H1 (cell line): Measurements from ENCODE around the gene PAOX. TPM values are rescaled to one million over a fixed set of nuclear protein-coding genes. Genes with fewer than 3 reads are reported as not detected.

Experiments
- CTCF ChIA-PET: fragments of 300-600 bp; sonication (Branson Sonifier 250); formaldehyde crosslinking; loops from one replicate; lab custom pipeline; 2021; ENCODE audit not compliant: partially characterized antibody; lab: Charles Lee
- POLR2A ChIA-PET: fragments of 300-600 bp; sonication (Branson Sonifier 250); formaldehyde crosslinking; loops from one replicate; lab custom pipeline; 2021; ENCODE audit warnings: inconsistent platforms; ENCODE audit not compliant: partially characterized antibody; lab: Charles Lee
- DNase-seq, 2 experiments: peaks; one replicate each; pipeline versions ENCODE4 v3.0.0 to v3.0.0-alpha.2; 2010 to 2022; ENCODE audit warnings: low spot score in 2 of 2, low read depth in 1 of 2, mixed read lengths in 1 of 2
- FAIRE-seq: peaks from 2 replicates; lab custom pipeline; 2011; peaks lifted over from hg19 to GRCh38; lab: Jason Lieb, UNC
- H2AFZ ChIP-seq: 2 replicates; pipeline ENCODE4 v1.8.1; 2012; ENCODE audit warnings: low read length, inconsistent platforms
- H2AK5ac ChIP-seq: 2 replicates; pipeline ENCODE4 v1.6.1; 2013; ENCODE audit warnings: low read depth, low read length
- H2BK120ac ChIP-seq: replicated peaks from 2 replicates; pipeline ENCODE3; 2013; ENCODE audit warnings: low read depth, low read length, inconsistent platforms
- H2BK12ac ChIP-seq: 2 replicates; pipeline ENCODE4 v1.6.1; 2013; ENCODE audit warnings: low read depth, low read length
- H2BK15ac ChIP-seq: 2 replicates; pipeline ENCODE4 v1.6.1; 2013; ENCODE audit warnings: low read length
- H2BK20ac ChIP-seq: 2 replicates; pipeline ENCODE4 v1.6.1; 2013; ENCODE audit warnings: low read length
- H2BK5ac ChIP-seq: 2 replicates; pipeline ENCODE4 v1.6.1; 2013; ENCODE audit warnings: low read depth, low read length
- H3K14ac ChIP-seq: 2 replicates; pipeline ENCODE4 v1.6.1; 2013; ENCODE audit warnings: inconsistent platforms; ENCODE audit not compliant: insufficient read length
- H3K18ac ChIP-seq: 2 replicates; pipeline ENCODE4 v1.6.1; 2013; ENCODE audit warnings: low read length; ENCODE audit errors: extremely low read depth
- H3K23ac ChIP-seq: 2 replicates; pipeline ENCODE4 v1.6.1; 2013; ENCODE audit warnings: inconsistent platforms; ENCODE audit not compliant: insufficient read length
- H3K23me2 ChIP-seq: 2 replicates; pipeline ENCODE4 v1.6.1; 2013; ENCODE audit warnings: low read depth, low read length
- H3K27ac ChIP-seq: 2 replicates; pipeline ENCODE4 v1.6.1; 2011; ENCODE audit warnings: low read depth, low read length, inconsistent platforms
- H3K27me3 ChIP-seq, 4 experiments: replicated peaks in 1 of 4; 1 replicate in 1 of 4; 2 replicates in 3 of 4; pipeline versions ENCODE4 v1.6.1 to v1.8.1; 2011 to 2013; ENCODE audit warnings: low read length in 3 of 4, mild to moderate bottlenecking in 3 of 4, inconsistent platforms in 2 of 4, mixed read lengths in 2 of 4, moderate library complexity in 1 of 4; ENCODE audit not compliant: control insufficient read depth in 3 of 4, insufficient read depth in 3 of 4; ENCODE audit errors: extremely low read depth in 1 of 4
- H3K36me3 ChIP-seq, 4 experiments: 2 replicates each; pipeline versions ENCODE4 v1.6.1 to v1.8.1; 2011 to 2013; ENCODE audit warnings: mild to moderate bottlenecking in 4 of 4, low read length in 3 of 4, moderate library complexity in 2 of 4, control low read depth in 1 of 4, inconsistent platforms in 1 of 4; ENCODE audit not compliant: insufficient read depth in 4 of 4, control insufficient read depth in 2 of 4
- H3K4ac ChIP-seq: replicated peaks from 2 replicates; pipeline ENCODE3; 2013; ENCODE audit warnings: low read length, low read depth, mixed read lengths, inconsistent platforms; ENCODE audit not compliant: insufficient read length
- H3K4me1 ChIP-seq, 4 experiments: replicated peaks in 1 of 4; 1 replicate in 1 of 4; 2 replicates in 3 of 4; pipeline versions ENCODE4 v1.6.1 to v1.8.1; 2011 to 2013; ENCODE audit warnings: low read length in 3 of 4, inconsistent platforms in 2 of 4, mixed read lengths in 1 of 4; ENCODE audit not compliant: insufficient read depth in 4 of 4, control insufficient read depth in 3 of 4
- H3K4me2 ChIP-seq, 2 experiments: 2 replicates each; pipeline versions ENCODE4 v1.6.1 to v1.8.1; 2011 to 2013; ENCODE audit warnings: low read depth in 2 of 2, low read length in 2 of 2, control low read depth in 1 of 2, inconsistent platforms in 1 of 2, mild to moderate bottlenecking in 1 of 2; ENCODE audit not compliant: insufficient read depth in 1 of 2
- H3K4me3 ChIP-seq, 4 experiments: fragments of 200-600, 300-600 bp in 1 of 4; sonication (generic), shearing (Covaris generic), sonication (Bioruptor Twin) in 1 of 4; 2 replicates each; pipeline versions ENCODE4 v1.5.1 to v1.8.1; 2011 to 2016; ENCODE audit warnings: low read length in 4 of 4, low read depth in 3 of 4, control low read depth in 2 of 4, inconsistent platforms in 2 of 4, mild to moderate bottlenecking in 2 of 4, mixed read lengths in 1 of 4, moderate library complexity in 1 of 4; ENCODE audit not compliant: insufficient read depth in 2 of 4; ENCODE audit errors: extremely low read depth in 1 of 4
- H3K56ac ChIP-seq: replicated peaks from 2 replicates; pipeline ENCODE3; 2013; ENCODE audit warnings: low read depth, mild to moderate bottlenecking, mixed read lengths, low read length, inconsistent platforms; ENCODE audit not compliant: insufficient read length
- H3K79me1 ChIP-seq: 2 replicates; pipeline ENCODE4 v1.6.1; 2013; ENCODE audit warnings: low read depth, low read length, control low read depth
- H3K79me2 ChIP-seq, 2 experiments: 2 replicates each; pipeline versions ENCODE4 v1.6.1 to v1.8.1; 2012 to 2013; ENCODE audit warnings: low read length in 2 of 2, mild to moderate bottlenecking in 2 of 2, inconsistent platforms in 1 of 2; ENCODE audit not compliant: insufficient read depth in 2 of 2, control insufficient read depth in 1 of 2
- H3K9ac ChIP-seq, 4 experiments: replicated peaks in 1 of 4; 1 replicate in 1 of 4; 2 replicates in 3 of 4; pipeline versions ENCODE4 v1.6.1 to v1.8.1; 2011 to 2013; ENCODE audit warnings: low read depth in 3 of 4, low read length in 3 of 4, control low read depth in 2 of 4, mild to moderate bottlenecking in 2 of 4, moderate library complexity in 2 of 4, inconsistent platforms in 1 of 4; ENCODE audit errors: extremely low read depth in 1 of 4
- H3K9me3 ChIP-seq, 2 experiments: 2 replicates each; pipeline versions ENCODE4 v1.6.1 to v1.8.1; 2012 to 2013; ENCODE audit warnings: mild to moderate bottlenecking in 2 of 2, moderate library complexity in 2 of 2, control low read depth in 1 of 2, inconsistent platforms in 1 of 2, low read depth in 1 of 2, low read length in 1 of 2, mixed read lengths in 1 of 2; ENCODE audit not compliant: insufficient read depth in 2 of 2
- H4K20me1 ChIP-seq, 2 experiments: replicated peaks in 1 of 2; 2 replicates each; pipeline versions ENCODE3 to v1.8.1; 2011 to 2013; ENCODE audit warnings: inconsistent platforms in 2 of 2, low read length in 2 of 2, mild to moderate bottlenecking in 1 of 2; ENCODE audit not compliant: insufficient read depth in 2 of 2, control insufficient read depth in 1 of 2
- H4K5ac ChIP-seq: 2 replicates; pipeline ENCODE4 v1.6.1; 2013; ENCODE audit warnings: low read length, low read depth, mixed read lengths, inconsistent platforms; ENCODE audit not compliant: insufficient read length
- H4K8ac ChIP-seq: 2 replicates; pipeline ENCODE4 v1.8.0; 2013; ENCODE audit warnings: mild to moderate bottlenecking, moderate library complexity, low read length, inconsistent platforms; ENCODE audit not compliant: insufficient read depth; ENCODE audit errors: extremely low read depth
- H4K91ac ChIP-seq: replicated peaks from 2 replicates; pipeline ENCODE3; 2013; ENCODE audit warnings: low read length, mixed read lengths, inconsistent platforms; ENCODE audit not compliant: insufficient read length
- CHD1 ChIP-seq: IDR thresholded peaks from 2 replicates; pipeline ENCODE4 v1.6.1; 2012; ENCODE audit warnings: low read depth, low read length, improper control_type of control experiment
- SP4 ChIP-seq: IDR thresholded peaks from 2 replicates; pipeline ENCODE4 v1.6.1; 2012; ENCODE audit warnings: low read length, inconsistent platforms
- WGBS, 2 experiments: shearing (Covaris generic) in 1 of 2; methylation state at CpG; one replicate each; pipeline versions ENCODE4 v1.1.6 to v1.1.7; 2013 to 2015; ENCODE audit warnings: low lambda C conversion rate in 2 of 2, mixed read lengths in 2 of 2, inconsistent platforms in 1 of 2, low coverage in 1 of 2, missing lambda C conversion rate in 1 of 2; ENCODE audit not compliant: insufficient replicate concordance in 2 of 2, insufficient coverage in 1 of 2, insufficient read length in 1 of 2; ENCODE audit errors: extremely low coverage in 1 of 2, missing lambda C conversion rate in 1 of 2; 5-methylcytosine and 5-hydroxymethylcytosine counted together
- polyA plus RNA-seq, 7 experiments: library from polyadenylated mRNA; depleted of rRNA in 3 of 7; stranded (reverse) in 5 of 7; unstranded in 2 of 7; fragments of >200 nt in 5 of 7; fragments of 200-250 nt in 2 of 7; gene quantifications; 1 replicate in 5 of 7; 2 replicates in 1 of 7; 4 replicates in 1 of 7; pipeline versions ENCODE4 v1.2.1 to v1.2.3, GENCODE V29; 2011 to 2013; ENCODE audit warnings: missing spikeins in 2 of 7, mixed read lengths in 2 of 7
- total RNA-seq: library from RNA; stranded (reverse); fragmentation: NEBNext Ultra II Directional; extraction: Animal tissue kit (Norgen Biotek cat#: 25700); gene quantifications from 2 replicates; pipeline ENCODE4 v1.2.1, GENCODE V29; 2021

Gene PAOX
- total and polyA plus RNA-seq, 2 of the 8 experiments (the other 6 are each of a cell fraction or from before 2014, with no cell fraction given) = 3.7 to 4.3 TPM

GRCh38 chr10:133377025-133377817, 1.8 kb upstream of the PAOX start:
- H2BK120ac ChIP-seq = no peak overlapping the region
- H2BK5ac ChIP-seq = no peak overlapping the region; the same call in 1 of the 2 replicates
- H4K8ac ChIP-seq = no peak overlapping the region
- peak overlapping the region in 1 of 2 experiments; percentile 87; a peak in 1 of 4 replicates for H3K4me2 ChIP-seq
- no peak overlapping the region for H3K23ac ChIP-seq
- peaks cover 16% of the 10 kb centered on the region; the same call in 1 of the 2 replicates for H3K23me2 ChIP-seq
- FAIRE-seq (no peak), DNase-seq (no peak)
- H4K20me1 ChIP-seq = peaks cover 0 to 4% of the 10 kb centered on the region in 2 experiments
- no peaks in the 10 kb centered on the region for H3K9me3 ChIP-seq
- H3K36me3 ChIP-seq = no peaks in the 10 kb centered on the region; a peak in 1 of 8 replicates
- TF ChIP-seq CHD1 = no peak
- TF ChIP-seq SP4 = no peak
- no peak overlapping the region for H2BK12ac ChIP-seq
- H3K4me1 ChIP-seq = peaks cover 0 to 3% (median under 1%) of the 10 kb centered on the region in 4 experiments; a peak in 5 of 7 replicates
- peaks cover 8 to 48% (median 30%) of the 10 kb centered on the region in 4 experiments for H3K27me3 ChIP-seq
- H3K4ac ChIP-seq = no peak overlapping the region
- no peaks in the 10 kb centered on the region; a peak in 2 of 4 replicates for H3K79me2 ChIP-seq
- H3K18ac ChIP-seq = no peak overlapping the region
- H2AK5ac ChIP-seq = no peak overlapping the region
- 87% methylated on average over 23 of the region's 30 CpGs; no CpG with 5 or more reads in 1 of the 2 experiments for WGBS, 2 experiments
- no peak overlapping the region for H3K56ac ChIP-seq
- H3K14ac ChIP-seq = no peak overlapping the region
- POLR2A ChIA-PET = interaction anchor here (1.2 to 3.3 kb wide), 6 partner anchors 15 to 33 kb away, joined by 4 to 25 read pairs (median 9); partner anchors contain the start of genes FUOM, MTG1 and PRAP1
- H3K79me1 ChIP-seq = peaks cover under 1% of the 10 kb centered on the region; the same call in 1 of the 2 replicates
- no peak overlapping the region for H3K4me3 ChIP-seq
- H2BK15ac ChIP-seq = no peak overlapping the region
- H2AFZ ChIP-seq = no peak overlapping the region
- no peak overlapping the region for H4K5ac ChIP-seq
- peak overlapping the region; percentile 42 for H4K91ac ChIP-seq
- H2BK20ac ChIP-seq = no peak overlapping the region
- H3K9ac ChIP-seq = no peak overlapping the region
- CTCF ChIA-PET = interaction anchor here (0.6 to 3.0 kb wide), 5 partner anchors 10 to 70 kb away, joined by 3 to 15 read pairs (median 3); no protein-coding TSS in a partner anchor
- H3K27ac ChIP-seq = no peak overlapping the region
